Activated CD4-positive, alpha-beta T cell treated with anti-CD3 and anti-CD28 coated beads for 36 hours (primary cell): ENCODE data around the gene MFNG. TPM values are rescaled to one million over a fixed set of nuclear protein-coding genes. Genes with fewer than 3 reads are reported as not detected.
"Not testable (repeated sequence)": the region's sequence is repeated elsewhere in the genome, so short reads cannot be mapped to it uniquely, and the experiment has no call there.

Experiments used
- ATAC-seq: fragments of 200-7000 bp; cut with Tn5 transposase; one replicate; pipeline ENCODE4 v1.10.0; 2021; ENCODE audit warnings: mild to moderate bottlenecking, moderate library complexity
- CTCF ChIA-PET: fragments of 350-600 bp; sonication (Branson Sonifier 250); formaldehyde crosslinking; loops from one replicate; lab custom pipeline; 2021; ENCODE audit warnings: antibody characterized with exemption; lab: Charles Lee
- POLR2A ChIA-PET: fragments of 350-600 bp; sonication (Branson Sonifier 250); formaldehyde crosslinking; loops from one replicate; lab custom pipeline; 2021; ENCODE audit warnings: antibody characterized with exemption, inconsistent platforms; lab: Charles Lee
- DNase-seq: peaks from one replicate; pipeline ENCODE4 v3.0.0-alpha.2; 2020
- H3K27ac Mint-ChIP-seq: one replicate; pipeline ENCODE4 v1.8.0; 2021; ENCODE audit warnings: mixed read lengths
- H3K27me3 Mint-ChIP-seq: one replicate; pipeline ENCODE4 v1.8.0; 2021; ENCODE audit warnings: mixed read lengths
- H3K36me3 Mint-ChIP-seq: one replicate; pipeline ENCODE4 v1.8.0; 2021; ENCODE audit warnings: low read depth, mixed read lengths
- H3K4me1 Mint-ChIP-seq: one replicate; pipeline ENCODE4 v1.8.0; 2021; ENCODE audit warnings: mixed read lengths
- H3K4me3 Mint-ChIP-seq: one replicate; pipeline ENCODE4 v1.8.0; 2021; ENCODE audit warnings: mild to moderate bottlenecking, moderate library complexity, mixed read lengths
- H3K9me3 Mint-ChIP-seq: one replicate; pipeline ENCODE4 v1.8.0; 2021; ENCODE audit warnings: low read depth, mixed read lengths
- intact Hi-C, 2 experiments: fragments of 100-400 bp; cut with DNase I in 1 of 2; cut with micrococcal nuclease in 1 of 2; formaldehyde crosslinking; loops; one replicate each; pipeline versions ENCODE4 v1.14.2 to v1.15.1; 2022 to 2024; cut with DNase I, micrococcal nuclease
- total RNA-seq, 2 experiments: library from RNA; stranded (reverse); gene quantifications; one replicate each; pipeline ENCODE4 v1.2.3, GENCODE V29; 2021

Gene MFNG
- 100 to 1,000 TPM; 108 to 125 TPM for total RNA-seq

- H3K9me3 Mint-ChIP-seq: no peaks in the 10 kb centered on the region
- ChIA-PET CTCF (interaction anchor here (0.8 to 2.1 kb wide), 11 partner anchors 10 to 286 kb away, joined by 3 to 8 read pairs (median 4); no protein-coding TSS in a partner anchor), POLR2A (no interaction called here)
- DNase-seq: peak; percentile 89
- peak within 1 kb of the TSS; percentile 92 for H3K4me3 Mint-ChIP-seq
- peaks cover 27% of the 10 kb centered on the region for H3K36me3 Mint-ChIP-seq
- intact Hi-C loops: loop anchor here in 1 of 2 experiments (1.0 to 5.0 kb wide), 4 partner anchors 12 to 191 kb away; partner anchors contain the start of genes CDC42EP1, GGA1 and LGALS1
- ATAC-seq: peak; percentile 70
- no peaks in the 10 kb centered on the region for H3K27me3 Mint-ChIP-seq
- peak within 1 kb of the TSS; percentile 92 for H3K27ac Mint-ChIP-seq
- H3K4me1 Mint-ChIP-seq: peaks cover 64% of the 10 kb centered on the region
Observed at GRCh38 chr22:37486224-37486845, at the start of gene MFNG. Gene MFNG (minus strand): TSS chr22:37486384. CDS start chr22:37486177, 207 bp downstream.

GRCh38 chr22:37535159-37535558 is 49.0 kb upstream of the MFNG start:
- H3K4me1 Mint-ChIP-seq: peaks cover 26% of the 10 kb centered on the region
- CTCF ChIA-PET: interaction anchor here (0.6 kb wide), 1 partner anchor 136 kb away, joined by 3 read pairs; no protein-coding TSS in a partner anchor

DNA sequence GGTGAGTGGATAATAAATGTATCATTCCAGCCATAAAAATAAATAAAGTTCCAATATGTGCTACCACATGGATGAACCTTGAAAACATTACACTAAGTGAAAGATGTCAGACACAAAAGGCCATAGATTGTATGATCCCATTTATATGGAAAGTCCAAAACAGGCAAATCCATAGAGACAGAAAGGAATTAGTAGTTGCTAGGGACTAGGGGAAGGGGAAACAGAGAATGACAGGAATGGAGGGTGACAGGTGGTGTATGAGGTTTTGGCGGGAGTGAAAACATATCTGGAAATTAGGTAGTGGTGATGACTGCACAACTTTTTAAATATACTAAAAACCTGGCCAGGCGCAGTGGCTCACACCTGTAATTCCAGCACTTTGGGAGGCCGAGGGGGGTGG is 48.3 kb upstream of the MFNG start:
- intact Hi-C loops: loop anchor here in 1 of 2 experiments (5.0 kb wide), 1 partner anchor 52 kb away; no protein-coding TSS in a partner anchor
- H3K4me3 Mint-ChIP-seq: no peak overlapping the region
- ChIA-PET CTCF (interaction anchor here (1.3 to 2.5 kb wide), 3 partner anchors 13 to 58 kb away, joined by 4 to 10 read pairs (median 4); no protein-coding TSS in a partner anchor), POLR2A (no interaction called here)
- no peak overlapping the region for H3K27ac Mint-ChIP-seq
- ATAC-seq (no peak), DNase-seq (no peak)
- H3K36me3 Mint-ChIP-seq: no peaks in the 10 kb centered on the region
- H3K9me3 Mint-ChIP-seq: no peaks in the 10 kb centered on the region
- H3K27me3 Mint-ChIP-seq: peaks cover 7% of the 10 kb centered on the region
- H3K4me1 Mint-ChIP-seq: peaks cover 32% of the 10 kb centered on the region

More at GRCh38 chr22:37535159-37535558, 49.0 kb upstream of the MFNG start:
- H3K27ac Mint-ChIP-seq: no peak overlapping the region
- H3K36me3 Mint-ChIP-seq: no peaks in the 10 kb centered on the region
- H3K9me3 Mint-ChIP-seq: no peaks in the 10 kb centered on the region
- intact Hi-C loops: loop anchor here in 1 of 2 experiments (5.0 kb wide), 1 partner anchor 147 kb away; no protein-coding TSS in a partner anchor
- H3K4me3 Mint-ChIP-seq: no peak overlapping the region
- POLR2A ChIA-PET: no interaction called here
- ATAC-seq: no peak
- DNase-seq: no peak
- H3K27me3 Mint-ChIP-seq: peaks cover 7% of the 10 kb centered on the region

- ChIA-PET CTCF (interaction anchor here (1.3 to 2.5 kb wide), 3 partner anchors 13 to 58 kb away, joined by 4 to 10 read pairs (median 4); no protein-coding TSS in a partner anchor), POLR2A (interaction anchor here (0.6 kb wide), 1 partner anchor 65 kb away, joined by 3 read pairs; no protein-coding TSS in a partner anchor)
- peaks cover 29% of the 10 kb centered on the region for H3K4me1 Mint-ChIP-seq
- H3K9me3 Mint-ChIP-seq: no peaks in the 10 kb centered on the region
- no peaks in the 10 kb centered on the region for H3K36me3 Mint-ChIP-seq
- intact Hi-C loops: loop anchor here in 1 of 2 experiments (5.0 kb wide), 1 partner anchor 52 kb away; no protein-coding TSS in a partner anchor
- no peak overlapping the region for H3K4me3 Mint-ChIP-seq
- DNase-seq (peak; percentile 42), ATAC-seq (peak; percentile 37)
- peaks cover 5% of the 10 kb centered on the region for H3K27me3 Mint-ChIP-seq
- H3K27ac Mint-ChIP-seq: no peak overlapping the region
Observed at GRCh38 chr22:37533995-37534394, 47.8 kb upstream of the MFNG start.

DNA sequence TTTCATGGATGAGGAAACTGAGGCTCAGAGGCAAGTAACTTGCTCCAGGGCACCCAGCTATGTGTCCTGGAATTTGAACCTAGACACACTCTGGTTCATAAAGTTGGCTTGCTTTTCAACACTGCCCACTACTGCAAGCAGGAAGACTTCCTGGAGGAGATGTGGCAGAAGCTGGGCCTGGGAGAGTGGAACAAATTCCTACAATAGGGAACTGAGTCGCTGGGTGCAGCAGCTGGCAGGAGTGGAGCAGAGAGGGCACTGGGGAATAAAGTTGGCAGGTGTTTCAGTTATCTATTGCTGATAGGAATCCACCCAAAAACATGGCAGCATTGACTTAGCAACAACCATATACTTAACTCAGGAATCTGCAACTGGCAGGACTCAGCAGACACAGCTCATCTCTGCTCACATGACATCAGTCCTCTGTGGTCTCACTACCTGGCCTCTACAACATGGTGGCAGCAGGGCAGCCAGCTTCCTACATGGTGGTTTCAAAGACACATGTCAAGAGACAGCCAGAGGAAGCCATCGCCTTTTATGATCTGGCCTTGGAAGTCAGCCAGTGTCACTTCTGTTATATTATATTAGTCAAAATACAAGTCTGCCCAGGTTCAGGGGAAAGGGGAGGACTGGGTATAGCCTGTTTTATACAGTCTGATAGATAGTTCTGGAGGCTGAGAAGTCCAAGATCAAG is 43.6 kb upstream of the MFNG start:
- ChIA-PET CTCF (interaction anchor here (0.7 to 3.4 kb wide), 7 partner anchors 8 to 77 kb away, joined by 3 to 12 read pairs (median 4); partner anchors contain the start of gene CARD10), POLR2A (no interaction called here)
- H3K36me3 Mint-ChIP-seq: no peaks in the 10 kb centered on the region
- no peaks in the 10 kb centered on the region for H3K9me3 Mint-ChIP-seq
- intact Hi-C loops: loop anchor here in 1 of 2 experiments (5.0 kb wide), 1 partner anchor 47 kb away; no protein-coding TSS in a partner anchor
- peaks cover 21% of the 10 kb centered on the region for H3K4me1 Mint-ChIP-seq
- DNase-seq: peak; percentile 27
- no peak overlapping the region for H3K4me3 Mint-ChIP-seq
- H3K27ac Mint-ChIP-seq: no peak overlapping the region
- H3K27me3 Mint-ChIP-seq: peaks cover 3% of the 10 kb centered on the region
- ATAC-seq: peak; percentile 46

GRCh38 chr22:37527952-37528351 is 41.8 kb upstream of the MFNG start:
- H3K36me3 Mint-ChIP-seq, H3K4me1 Mint-ChIP-seq, H3K27ac Mint-ChIP-seq, POLR2A ChIA-PET, H3K9me3 Mint-ChIP-seq, DNase-seq, H3K27me3 Mint-ChIP-seq, ATAC-seq, intact Hi-C loops, H3K4me3 Mint-ChIP-seq: not testable (repeated sequence)
- CTCF ChIA-PET: interaction anchor here (0.6 to 3.4 kb wide), 2 partner anchors 40 to 51 kb away, joined by 3 to 12 read pairs; no protein-coding TSS in a partner anchor

DNA sequence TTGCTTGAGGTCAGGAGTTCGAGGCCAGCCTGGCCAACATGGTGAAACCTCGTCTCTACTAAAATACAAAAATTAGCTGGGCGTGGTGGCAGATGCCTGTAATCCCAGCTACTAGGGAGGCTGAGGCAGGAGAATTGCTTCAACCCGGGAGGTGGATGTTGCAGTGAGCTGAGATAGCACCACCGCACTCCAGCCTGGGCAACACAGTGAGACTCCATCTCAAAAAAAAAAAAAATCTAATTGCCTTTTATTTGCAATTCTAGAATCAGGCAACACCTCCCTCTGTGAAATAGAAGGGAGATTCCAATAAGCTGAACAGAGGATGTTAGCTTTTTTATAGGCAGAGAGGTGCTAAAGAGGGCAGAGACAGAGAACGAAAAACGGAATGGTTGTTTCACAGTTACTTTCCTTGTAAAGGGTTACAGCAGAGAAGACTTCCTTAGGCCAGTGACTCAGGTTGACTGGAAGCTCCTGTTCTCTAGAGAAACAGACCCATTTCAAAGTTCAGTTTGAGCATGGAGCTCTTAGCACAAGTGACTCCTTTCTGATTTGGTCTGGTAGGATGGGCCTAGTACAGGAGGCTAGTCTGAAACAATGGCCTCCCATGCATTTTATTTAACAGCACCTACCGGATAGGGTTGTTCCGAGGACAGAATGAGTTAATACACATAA is 41.0 kb upstream of the MFNG start:
- POLR2A ChIA-PET, H3K9me3 Mint-ChIP-seq, H3K27me3 Mint-ChIP-seq, intact Hi-C loops, DNase-seq, H3K27ac Mint-ChIP-seq, ATAC-seq, H3K36me3 Mint-ChIP-seq, H3K4me1 Mint-ChIP-seq, H3K4me3 Mint-ChIP-seq: not testable (repeated sequence)
- CTCF ChIA-PET: interaction anchor here (0.6 to 3.4 kb wide), 2 partner anchors 40 to 52 kb away, joined by 3 to 12 read pairs; no protein-coding TSS in a partner anchor

- Mint-ChIP-seq H3K4me1 (peaks cover 6% of the 10 kb centered on the region), H3K4me3 (no peak overlapping the region)
- CTCF ChIA-PET: interaction anchor here (3.4 kb wide), 1 partner anchor 41 kb away, joined by 12 read pairs; no protein-coding TSS in a partner anchor
Observed at GRCh38 chr22:37526376-37526775, 40.2 kb upstream of the MFNG start.

GRCh38 chr22:37525746-37526350 is 39.7 kb upstream of the MFNG start:
- peaks cover 6% of the 10 kb centered on the region for H3K4me1 Mint-ChIP-seq
- H3K4me3 Mint-ChIP-seq: no peak overlapping the region
- no peak for DNase-seq
- ChIA-PET CTCF (interaction anchor here (0.6 kb wide), 1 partner anchor 669 kb away, joined by 3 read pairs; no protein-coding TSS in a partner anchor), POLR2A (no interaction called here)
- intact Hi-C loops: no loop called here
- no peak overlapping the region for H3K27ac Mint-ChIP-seq
- H3K27me3 Mint-ChIP-seq: peaks cover 16% of the 10 kb centered on the region
- H3K9me3 Mint-ChIP-seq: no peaks in the 10 kb centered on the region
- no peaks in the 10 kb centered on the region for H3K36me3 Mint-ChIP-seq
- ATAC-seq: no peak

More at GRCh38 chr22:37526376-37526775, 40.2 kb upstream of the MFNG start:
- peaks cover 11% of the 10 kb centered on the region for H3K27me3 Mint-ChIP-seq
- intact Hi-C loops: no loop called here
- POLR2A ChIA-PET: no interaction called here
- ATAC-seq: no peak
- H3K9me3 Mint-ChIP-seq: no peaks in the 10 kb centered on the region
- no peaks in the 10 kb centered on the region for H3K36me3 Mint-ChIP-seq
- no peak for DNase-seq
- H3K27ac Mint-ChIP-seq: no peak overlapping the region

GRCh38 chr22:37525073-37525745 is 39.0 kb upstream of the MFNG start:
- DNase-seq (peak; percentile 27), ATAC-seq (peak; percentile 42)
- POLR2A ChIA-PET: no interaction called here
- no peaks in the 10 kb centered on the region for H3K9me3 Mint-ChIP-seq
- CTCF ChIA-PET: interaction anchor here (0.6 kb wide), 1 partner anchor 669 kb away, joined by 3 read pairs; no protein-coding TSS in a partner anchor
- no peaks in the 10 kb centered on the region for H3K36me3 Mint-ChIP-seq
- no peak overlapping the region for H3K27ac Mint-ChIP-seq
- peaks cover 19% of the 10 kb centered on the region for H3K27me3 Mint-ChIP-seq
- H3K4me1 Mint-ChIP-seq: peaks cover 6% of the 10 kb centered on the region
- intact Hi-C loops: no loop called here
- no peak overlapping the region for H3K4me3 Mint-ChIP-seq
